Common myeloid progenitor, CD34-positive (primary cell): ENCODE results near the gene TENT4A. TPM values are rescaled to one million over a fixed set of nuclear protein-coding genes. Genes with fewer than 3 reads are reported as not detected.
A peak's percentile ranks its signal among the peaks of the same experiment; 100 is the strongest.
"Not testable (repeated sequence)": the region's sequence is repeated elsewhere in the genome, so short reads cannot be mapped to it uniquely, and the experiment has no call there.

Experiments used
- CTCF ChIA-PET: fragments of 350-600 bp; sonication (Branson Sonifier 250); formaldehyde crosslinking; loops from one replicate; lab custom pipeline; 2021; ENCODE audit warnings: antibody characterized with exemption; lab: Charles Lee
- POLR2A ChIA-PET: fragments of 350-600 bp; sonication (Branson Sonifier 250); formaldehyde crosslinking; loops from one replicate; lab custom pipeline; 2021; ENCODE audit warnings: antibody characterized with exemption; lab: Charles Lee
- DNase-seq, 3 donors: peaks; one replicate each; pipeline versions ENCODE4 v3.0.0 to v3.0.0-alpha.2; 2013
- H3K27ac ChIP-seq, 2 experiments: 1 replicate in 1 of 2; 2 replicates in 1 of 2; pipeline ENCODE4 v1.7.0; 2013; ENCODE audit warnings: inconsistent platforms in 2 of 2, low read length in 2 of 2, mild to moderate bottlenecking in 2 of 2, low read depth in 1 of 2, moderate library complexity in 1 of 2; ENCODE audit not compliant: severe bottlenecking in 2 of 2, insufficient read depth in 1 of 2, poor library complexity in 1 of 2
- H3K27me3 ChIP-seq, 5 experiments: replicated peaks in 2 of 5; 1 replicate in 3 of 5; 2 replicates in 2 of 5; pipeline versions ENCODE4 v1.6.1 to v1.7.0; 2013; ENCODE audit warnings: low read length in 4 of 5, mild to moderate bottlenecking in 2 of 5, moderate library complexity in 2 of 5, inconsistent platforms in 1 of 5; ENCODE audit not compliant: insufficient read depth in 5 of 5, control insufficient read depth in 4 of 5
- H3K36me3 ChIP-seq, 4 experiments: 1 replicate in 2 of 4; 2 replicates in 2 of 4; pipeline versions ENCODE4 v1.6.1 to v1.7.0; 2013; ENCODE audit warnings: low read length in 3 of 4, control low read depth in 1 of 4, mild to moderate bottlenecking in 1 of 4; ENCODE audit not compliant: control insufficient read depth in 4 of 4, insufficient read depth in 4 of 4
- H3K4me1 ChIP-seq, 4 experiments: 1 replicate in 3 of 4; 2 replicates in 1 of 4; pipeline versions ENCODE4 v1.6.1 to v1.7.1; 2013; ENCODE audit warnings: low read length in 3 of 4, mild to moderate bottlenecking in 3 of 4, control low read depth in 1 of 4, inconsistent platforms in 1 of 4, moderate library complexity in 1 of 4; ENCODE audit not compliant: control insufficient read depth in 4 of 4, insufficient read depth in 4 of 4; ENCODE audit errors: control extremely low read depth in 1 of 4
- H3K4me3 ChIP-seq, 7 experiments: 1 replicate in 4 of 7; 2 replicates in 3 of 7; pipeline versions ENCODE4 v1.5.1 to v1.7.0; 2013; ENCODE audit warnings: mild to moderate bottlenecking in 7 of 7, low read length in 6 of 7, moderate library complexity in 6 of 7, inconsistent platforms in 2 of 7, low read depth in 2 of 7, control low read depth in 1 of 7; ENCODE audit not compliant: insufficient read depth in 4 of 7, control insufficient read depth in 1 of 7; ENCODE audit errors: extremely low read depth in 1 of 7
- H3K9me3 ChIP-seq, 5 experiments: 1 replicate in 4 of 5; 2 replicates in 1 of 5; pipeline versions ENCODE4 v1.6.1 to v1.7.1; 2013; ENCODE audit warnings: low read length in 4 of 5, mild to moderate bottlenecking in 2 of 5, inconsistent platforms in 1 of 5, low read depth in 1 of 5, moderate library complexity in 1 of 5; ENCODE audit not compliant: control insufficient read depth in 4 of 5, insufficient read depth in 2 of 5; ENCODE audit errors: control extremely low read depth in 1 of 5
- WGBS: methylation state at CpG from one replicate; pipeline ENCODE4 v1.1.5; 2013; ENCODE audit not compliant: insufficient coverage; 5-methylcytosine and 5-hydroxymethylcytosine counted together
- polyA plus RNA-seq: library from polyadenylated mRNA; unstranded; fragments of 120-200 nt; gene quantifications from one replicate; pipeline ENCODE4 v1.2.1, GENCODE V29; 2013

Gene TENT4A
- 19.2 TPM for polyA plus RNA-seq

- Histone ChIP-seq H3K27me3 (no peaks in the 10 kb centered on the region), H3K4me3 (peak within 1 kb of the TSS; percentile 71 to 92 (median 80)), H3K27ac (peak within 1 kb of the TSS; percentile 50 to 81), H3K4me1 (peaks cover 14 to 45% (median 34%) of the 10 kb centered on the region in 4 experiments), H3K36me3 (peaks cover 0 to 21% (median 2%) of the 10 kb centered on the region in 4 experiments), H3K9me3 (no peaks in the 10 kb centered on the region)
- CTCF ChIA-PET, result no interaction called here
- DNase-seq, result peak in 2 of 3 donors; percentile 23 to 37
- under 1% methylated on average over 94 of the region's 174 CpGs for WGBS
- POLR2A ChIA-PET, result no interaction called here
These were observed at the start of gene TENT4A for GRCh38 chr5:6713274-6714225. Gene TENT4A, plus strand, starts transcription at chr5:6713432. Its CDS starts 552 bp downstream, at chr5:6713984.

- no peaks in the 10 kb centered on the region for H3K4me1 ChIP-seq
- WGBS, result 92% methylated on average over 15 of the region's 15 CpGs
- H3K27me3 ChIP-seq, result no peaks in the 10 kb centered on the region
- no peak overlapping the region for H3K4me3 ChIP-seq
- no peak overlapping the region for H3K27ac ChIP-seq
- H3K36me3 ChIP-seq, result peaks cover 0 to 10% (median 0%) of the 10 kb centered on the region in 4 experiments
- CTCF ChIA-PET, result no interaction called here
- no peak for DNase-seq
- POLR2A ChIA-PET, result no interaction called here
- H3K9me3 ChIP-seq, result no peaks in the 10 kb centered on the region
These were observed 46.5 kb upstream of the TENT4A start for GRCh38 chr5:6666762-6667161.

- H3K4me1 ChIP-seq, result no peaks in the 10 kb centered on the region
- no peaks in the 10 kb centered on the region for H3K9me3 ChIP-seq
- POLR2A ChIA-PET, result no interaction called here
- CTCF ChIA-PET, result interaction anchor here (0.9 kb wide), 1 partner anchor 77 kb away, joined by 3 read pairs; no protein-coding TSS in a partner anchor
- WGBS, result 98% methylated on average over 3 of the region's 5 CpGs
- H3K36me3 ChIP-seq, result peaks cover 0 to 10% (median 0%) of the 10 kb centered on the region in 4 experiments
- DNase-seq, result no peak
- no peaks in the 10 kb centered on the region for H3K27me3 ChIP-seq
- no peak overlapping the region for H3K27ac ChIP-seq
- H3K4me3 ChIP-seq, result no peak overlapping the region
These were observed 45.6 kb upstream of the TENT4A start for GRCh38 chr5:6667648-6668047.

GRCh38 chr5:6668717-6669116 lies 44.5 kb upstream of the TENT4A start:
- H3K27ac ChIP-seq, DNase-seq, H3K4me3 ChIP-seq, H3K9me3 ChIP-seq, H3K4me1 ChIP-seq, H3K27me3 ChIP-seq, POLR2A ChIA-PET, H3K36me3 ChIP-seq: not testable (repeated sequence)
- CTCF ChIA-PET, result interaction anchor here (0.9 kb wide), 1 partner anchor 76 kb away, joined by 3 read pairs; no protein-coding TSS in a partner anchor
- 87% methylated on average over 3 of the region's 9 CpGs for WGBS

GRCh38 chr5:6673031-6673430 lies 40.2 kb upstream of the TENT4A start:
- CTCF ChIA-PET, result no interaction called here
- no peak overlapping the region for H3K27ac ChIP-seq
- POLR2A ChIA-PET, result no interaction called here
- no peaks in the 10 kb centered on the region for H3K27me3 ChIP-seq
- H3K9me3 ChIP-seq, result peaks cover 0 to 3% (median 0%) of the 10 kb centered on the region in 5 experiments
- no peaks in the 10 kb centered on the region for H3K4me1 ChIP-seq
- no peak overlapping the region for H3K4me3 ChIP-seq
- 100% methylated on average over 1 of the region's 5 CpGs for WGBS
- peaks cover 0 to 6% (median under 1%) of the 10 kb centered on the region in 4 experiments for H3K36me3 ChIP-seq
- no peak for DNase-seq

GRCh38 chr5:6673963-6674362 lies 39.3 kb upstream of the TENT4A start:
- Histone ChIP-seq H3K27ac (no peak overlapping the region), H3K9me3 (peaks cover 0 to 3% (median 0%) of the 10 kb centered on the region in 5 experiments), H3K27me3 (no peaks in the 10 kb centered on the region), H3K4me1 (no peaks in the 10 kb centered on the region), H3K4me3 (no peak overlapping the region), H3K36me3 (peaks cover 0 to 6% (median under 1%) of the 10 kb centered on the region in 4 experiments)
- no peak for DNase-seq
- POLR2A ChIA-PET, result no interaction called here
- WGBS, result no CpG with 5 or more reads among the region's 1 CpG
- CTCF ChIA-PET, result no interaction called here

GRCh38 chr5:6674421-6674820 lies 38.8 kb upstream of the TENT4A start:
- ChIA-PET CTCF (interaction anchor here (1.1 kb wide), 1 partner anchor 15 kb away, joined by 3 read pairs; no protein-coding TSS in a partner anchor), POLR2A (interaction anchor here (0.7 kb wide), 1 partner anchor 49 kb away, joined by 4 read pairs; no protein-coding TSS in a partner anchor)
- Histone ChIP-seq H3K9me3 (peaks cover 0 to 3% (median 0%) of the 10 kb centered on the region in 5 experiments), H3K27me3 (no peaks in the 10 kb centered on the region), H3K36me3 (peaks cover 0 to 6% (median under 1%) of the 10 kb centered on the region in 4 experiments), H3K4me3 (no peak overlapping the region), H3K4me1 (no peaks in the 10 kb centered on the region), H3K27ac (no peak overlapping the region)
- 100% methylated on average over 3 of the region's 3 CpGs for WGBS
- no peak for DNase-seq
